Astrocyte of the spinal cord (primary cell): ENCODE measurements around the gene MCC.

Experiments
- DNase-seq: peaks from one replicate; pipeline ENCODE4 v3.0.0; 2011; ENCODE audit warnings: low read depth, low spot score
- H3K4me3 ChIP-seq: 2 replicates; pipeline ENCODE4 v1.5.1; 2011; ENCODE audit warnings: low read depth, mild to moderate bottlenecking, low read length, moderate library complexity
- in situ Hi-C: cut with HindIII; loops from 2 replicates; pipeline ENCODE4 v1.10.0; 2017; ENCODE audit warnings: low sequenced_read_pairs
- TF ChIP-seq, protein P1 (sequence below): IDR thresholded peaks from 2 replicates; pipeline ENCODE4 v1.5.1; 2012; ENCODE audit warnings: low read depth, mild to moderate bottlenecking, low read length, inconsistent platforms

Gene MCC

DNA sequence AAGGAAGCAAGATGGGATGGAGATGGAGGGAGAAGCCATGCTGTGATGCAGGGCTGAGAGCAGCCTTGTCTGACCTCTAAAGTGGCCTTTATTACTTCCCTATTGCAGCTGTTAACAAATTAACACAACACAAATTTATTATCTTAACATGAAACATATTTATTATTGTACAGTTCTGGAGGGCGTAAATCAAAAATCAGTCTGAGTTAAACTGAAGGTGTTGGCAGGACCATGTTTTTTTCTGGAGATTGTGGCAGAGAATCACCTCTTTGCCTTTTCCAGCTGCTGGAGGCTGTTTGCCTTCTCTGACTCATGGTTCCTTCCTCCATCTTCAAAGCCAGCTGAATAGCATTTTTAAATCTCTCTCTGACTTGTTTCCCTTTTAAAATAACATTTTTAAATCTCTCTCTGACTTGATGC is 7.2 kb upstream of the MCC start:
- peak; percentile 36 for DNase-seq
- in situ Hi-C loops = no loop called here
- TF ChIP-seq, protein P1, sequence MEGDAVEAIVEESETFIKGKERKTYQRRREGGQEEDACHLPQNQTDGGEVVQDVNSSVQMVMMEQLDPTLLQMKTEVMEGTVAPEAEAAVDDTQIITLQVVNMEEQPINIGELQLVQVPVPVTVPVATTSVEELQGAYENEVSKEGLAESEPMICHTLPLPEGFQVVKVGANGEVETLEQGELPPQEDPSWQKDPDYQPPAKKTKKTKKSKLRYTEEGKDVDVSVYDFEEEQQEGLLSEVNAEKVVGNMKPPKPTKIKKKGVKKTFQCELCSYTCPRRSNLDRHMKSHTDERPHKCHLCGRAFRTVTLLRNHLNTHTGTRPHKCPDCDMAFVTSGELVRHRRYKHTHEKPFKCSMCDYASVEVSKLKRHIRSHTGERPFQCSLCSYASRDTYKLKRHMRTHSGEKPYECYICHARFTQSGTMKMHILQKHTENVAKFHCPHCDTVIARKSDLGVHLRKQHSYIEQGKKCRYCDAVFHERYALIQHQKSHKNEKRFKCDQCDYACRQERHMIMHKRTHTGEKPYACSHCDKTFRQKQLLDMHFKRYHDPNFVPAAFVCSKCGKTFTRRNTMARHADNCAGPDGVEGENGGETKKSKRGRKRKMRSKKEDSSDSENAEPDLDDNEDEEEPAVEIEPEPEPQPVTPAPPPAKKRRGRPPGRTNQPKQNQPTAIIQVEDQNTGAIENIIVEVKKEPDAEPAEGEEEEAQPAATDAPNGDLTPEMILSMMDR = no peak
- H3K4me3 ChIP-seq = no peak overlapping the region

DNA sequence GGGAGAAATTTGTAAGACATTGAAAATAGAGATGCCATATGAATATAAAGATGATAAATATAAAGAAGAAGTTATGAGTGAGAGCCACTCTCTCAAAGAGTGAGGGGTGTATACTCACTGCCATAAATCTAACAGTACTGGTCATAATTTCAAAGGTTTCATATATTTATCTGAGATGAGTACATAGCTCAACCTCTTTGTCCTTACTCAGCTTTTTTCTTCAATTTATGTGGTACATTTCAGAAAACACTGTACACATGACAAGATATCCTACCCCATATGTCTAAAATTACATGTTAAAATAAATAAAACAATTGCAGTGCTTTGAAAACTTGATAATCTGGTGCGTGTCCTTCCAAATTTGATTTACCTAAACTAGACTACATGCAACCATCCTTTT is 5.2 kb upstream of the MCC start:
- in situ Hi-C loops = no loop called here
- no peak for DNase-seq

DNA sequence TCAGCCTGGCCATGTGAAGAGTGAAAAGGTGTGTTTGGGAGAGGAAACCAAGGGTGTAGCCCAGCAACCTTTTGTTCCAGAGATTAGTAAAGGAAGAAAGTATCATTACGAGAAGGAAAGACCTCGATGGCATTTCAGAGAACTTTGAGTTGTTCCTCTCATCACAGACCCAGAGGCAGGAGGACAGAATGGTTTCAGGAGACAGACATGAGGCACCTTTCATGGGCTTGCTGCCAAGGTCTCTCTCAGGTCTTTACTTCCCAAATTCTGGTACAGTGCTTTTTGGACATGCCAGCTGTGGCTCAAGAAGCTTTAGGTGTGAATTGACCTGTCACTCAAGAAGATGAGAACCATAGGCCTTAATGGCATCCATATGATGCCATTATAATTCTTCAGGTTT is 2.8 kb upstream of the MCC start:
- no peak for DNase-seq
- TF ChIP-seq, protein P1 = no peak
- in situ Hi-C loops = no loop called here
- no peak overlapping the region for H3K4me3 ChIP-seq

More for the DNA sequence above, 5.2 kb upstream of the MCC start:
- H3K4me3 ChIP-seq = no peak overlapping the region
- TF ChIP-seq, protein P1 = no peak

DNA sequence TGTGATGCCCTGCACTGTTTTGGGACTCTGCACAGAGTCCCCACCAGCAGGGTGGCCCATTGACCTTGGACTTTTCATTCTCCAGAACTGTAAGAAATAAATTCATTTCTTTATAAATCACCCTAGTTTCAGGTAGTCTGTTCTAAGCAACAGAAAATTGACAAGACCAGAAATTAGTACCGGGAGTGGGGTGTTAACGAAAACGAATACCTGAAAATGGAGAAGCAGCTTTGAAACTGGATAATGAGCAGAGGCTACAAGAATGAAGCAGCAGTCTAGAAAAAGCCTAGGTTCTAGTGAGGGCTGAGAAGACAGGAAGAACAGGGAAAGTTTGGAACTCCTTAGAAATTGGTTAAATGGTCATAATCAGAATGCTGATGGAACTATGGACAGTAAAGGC is 2.1 kb upstream of the MCC start:
- TF ChIP-seq, protein P1 = no peak
- no peak for DNase-seq
- no peak overlapping the region for H3K4me3 ChIP-seq
- in situ Hi-C loops = no loop called here

DNA sequence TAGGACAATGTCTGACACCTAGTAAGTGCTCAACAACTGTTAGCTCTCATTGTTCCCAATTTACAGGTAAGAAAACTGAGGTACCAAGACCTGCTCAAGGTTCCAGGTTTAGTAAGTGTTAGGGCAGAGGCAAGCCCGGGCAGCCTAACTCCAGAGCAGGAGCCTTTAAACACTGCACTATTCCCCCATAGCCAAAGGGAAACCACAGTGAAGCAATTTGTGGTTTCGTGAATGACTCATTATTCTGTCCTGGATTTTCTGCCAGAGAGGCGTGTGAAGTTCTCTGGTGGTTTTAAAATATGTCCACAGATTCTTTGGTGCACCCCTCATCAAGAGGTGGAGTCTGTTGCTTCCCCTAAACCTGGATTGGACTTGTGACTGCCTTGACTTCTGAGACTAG is 1.0 kb upstream of the MCC start:
- TF ChIP-seq, protein P1 = no peak
- no peak overlapping the region for H3K4me3 ChIP-seq
- peak; percentile 98 for DNase-seq
- in situ Hi-C loops = no loop called here

DNA sequence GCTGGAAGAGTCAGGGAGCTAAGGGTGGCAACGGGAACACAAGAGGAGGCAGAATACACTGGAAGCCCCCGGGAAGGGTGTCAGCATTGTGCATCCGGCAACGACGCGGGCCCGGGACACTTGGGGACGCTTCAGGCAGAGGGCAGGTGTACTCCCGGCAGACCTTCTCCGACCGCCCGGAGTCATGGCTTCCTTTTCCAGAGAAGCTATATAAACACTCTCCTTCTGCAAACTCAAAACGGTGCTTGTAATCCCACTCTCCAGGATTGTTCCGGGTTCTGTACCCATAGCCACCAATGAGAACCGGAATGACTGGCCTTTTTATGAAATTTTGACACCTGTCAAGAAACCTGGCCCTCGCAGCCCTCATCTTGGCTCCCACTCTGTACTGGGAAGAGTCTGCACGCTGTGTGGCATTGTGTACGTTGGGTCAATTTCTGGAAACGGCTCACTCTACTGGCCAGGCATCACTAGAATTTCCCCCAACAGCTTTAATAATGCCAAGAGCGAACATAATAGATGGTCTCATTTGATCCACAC is 462 bp upstream of the MCC start:
- in situ Hi-C loops = no loop called here

More for the DNA sequence above, 462 bp upstream of the MCC start:
- H3K4me3 ChIP-seq = peak overlapping the region; percentile 78
- TF ChIP-seq, protein P1 = no peak
- DNase-seq = no peak
